Panc1 (cell line): ENCODE measurements around the gene ICA1.

Experiments
- POLR2AphosphoS5 ChIP-seq: IDR thresholded peaks from 2 replicates; pipeline ENCODE4 v1.6.1; 2012; ENCODE audit warnings: mild to moderate bottlenecking, low read depth, low read length, moderate library complexity
- TF ChIP-seq, protein P1 (sequence below): fragments of 450-650 bp; IDR thresholded peaks from 2 replicates; pipeline ENCODE4 v1.5.1; 2017; ENCODE audit warnings: mild to moderate bottlenecking
- TF ChIP-seq, protein P2 (sequence below), 2 experiments: IDR thresholded peaks; 2 replicates each; pipeline ENCODE4 v1.6.1; 2011 to 2012; ENCODE audit warnings: low read depth in 2 of 2, control low read depth in 1 of 2, low read length in 1 of 2, mild to moderate bottlenecking in 1 of 2, moderate library complexity in 1 of 2; ENCODE audit not compliant: insufficient read depth in 1 of 2

DNA sequence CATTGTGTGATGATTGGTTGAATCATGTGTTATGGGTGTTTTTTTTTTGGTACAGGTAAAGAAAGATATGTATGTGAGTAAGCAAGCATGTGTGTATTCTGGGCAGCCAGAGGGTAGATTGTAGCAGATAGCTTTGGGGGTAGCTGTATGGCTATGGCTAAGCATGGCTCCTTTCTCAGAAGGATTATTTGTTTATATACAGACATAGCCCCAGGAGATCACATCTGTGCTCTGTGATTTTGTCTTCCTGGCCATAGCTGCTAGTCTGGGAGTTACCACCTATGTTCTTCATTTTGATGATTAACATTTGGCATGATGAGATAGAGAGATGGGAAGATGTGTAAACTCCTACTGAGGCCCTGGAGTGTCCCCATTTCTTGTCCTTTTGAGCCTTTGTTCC lies 23.2 kb upstream of the ICA1 start:
- TF ChIP-seq, protein P1, sequence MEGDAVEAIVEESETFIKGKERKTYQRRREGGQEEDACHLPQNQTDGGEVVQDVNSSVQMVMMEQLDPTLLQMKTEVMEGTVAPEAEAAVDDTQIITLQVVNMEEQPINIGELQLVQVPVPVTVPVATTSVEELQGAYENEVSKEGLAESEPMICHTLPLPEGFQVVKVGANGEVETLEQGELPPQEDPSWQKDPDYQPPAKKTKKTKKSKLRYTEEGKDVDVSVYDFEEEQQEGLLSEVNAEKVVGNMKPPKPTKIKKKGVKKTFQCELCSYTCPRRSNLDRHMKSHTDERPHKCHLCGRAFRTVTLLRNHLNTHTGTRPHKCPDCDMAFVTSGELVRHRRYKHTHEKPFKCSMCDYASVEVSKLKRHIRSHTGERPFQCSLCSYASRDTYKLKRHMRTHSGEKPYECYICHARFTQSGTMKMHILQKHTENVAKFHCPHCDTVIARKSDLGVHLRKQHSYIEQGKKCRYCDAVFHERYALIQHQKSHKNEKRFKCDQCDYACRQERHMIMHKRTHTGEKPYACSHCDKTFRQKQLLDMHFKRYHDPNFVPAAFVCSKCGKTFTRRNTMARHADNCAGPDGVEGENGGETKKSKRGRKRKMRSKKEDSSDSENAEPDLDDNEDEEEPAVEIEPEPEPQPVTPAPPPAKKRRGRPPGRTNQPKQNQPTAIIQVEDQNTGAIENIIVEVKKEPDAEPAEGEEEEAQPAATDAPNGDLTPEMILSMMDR, result no peak
- no peak for TF ChIP-seq POLR2AphosphoS5
- TF ChIP-seq, protein P2, sequence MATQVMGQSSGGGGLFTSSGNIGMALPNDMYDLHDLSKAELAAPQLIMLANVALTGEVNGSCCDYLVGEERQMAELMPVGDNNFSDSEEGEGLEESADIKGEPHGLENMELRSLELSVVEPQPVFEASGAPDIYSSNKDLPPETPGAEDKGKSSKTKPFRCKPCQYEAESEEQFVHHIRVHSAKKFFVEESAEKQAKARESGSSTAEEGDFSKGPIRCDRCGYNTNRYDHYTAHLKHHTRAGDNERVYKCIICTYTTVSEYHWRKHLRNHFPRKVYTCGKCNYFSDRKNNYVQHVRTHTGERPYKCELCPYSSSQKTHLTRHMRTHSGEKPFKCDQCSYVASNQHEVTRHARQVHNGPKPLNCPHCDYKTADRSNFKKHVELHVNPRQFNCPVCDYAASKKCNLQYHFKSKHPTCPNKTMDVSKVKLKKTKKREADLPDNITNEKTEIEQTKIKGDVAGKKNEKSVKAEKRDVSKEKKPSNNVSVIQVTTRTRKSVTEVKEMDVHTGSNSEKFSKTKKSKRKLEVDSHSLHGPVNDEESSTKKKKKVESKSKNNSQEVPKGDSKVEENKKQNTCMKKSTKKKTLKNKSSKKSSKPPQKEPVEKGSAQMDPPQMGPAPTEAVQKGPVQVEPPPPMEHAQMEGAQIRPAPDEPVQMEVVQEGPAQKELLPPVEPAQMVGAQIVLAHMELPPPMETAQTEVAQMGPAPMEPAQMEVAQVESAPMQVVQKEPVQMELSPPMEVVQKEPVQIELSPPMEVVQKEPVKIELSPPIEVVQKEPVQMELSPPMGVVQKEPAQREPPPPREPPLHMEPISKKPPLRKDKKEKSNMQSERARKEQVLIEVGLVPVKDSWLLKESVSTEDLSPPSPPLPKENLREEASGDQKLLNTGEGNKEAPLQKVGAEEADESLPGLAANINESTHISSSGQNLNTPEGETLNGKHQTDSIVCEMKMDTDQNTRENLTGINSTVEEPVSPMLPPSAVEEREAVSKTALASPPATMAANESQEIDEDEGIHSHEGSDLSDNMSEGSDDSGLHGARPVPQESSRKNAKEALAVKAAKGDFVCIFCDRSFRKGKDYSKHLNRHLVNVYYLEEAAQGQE (IDR thresholded peaks at IDR 0.05; ENCODE audit: insufficient read depth in 1 of 2, low read depth in 2 of 2, low read length in 1 of 2), result no peak
